CD4-positive, alpha-beta T cell treated with Interleukin-15 for 4 hours (primary cell): ENCODE measurements around the gene PLCB4.

Experiments
- DNase-seq: peaks from one replicate; pipeline ENCODE4 v3.0.0-alpha.2; 2020; ENCODE audit warnings: low spot score

The PLCB4 gene

DNA sequence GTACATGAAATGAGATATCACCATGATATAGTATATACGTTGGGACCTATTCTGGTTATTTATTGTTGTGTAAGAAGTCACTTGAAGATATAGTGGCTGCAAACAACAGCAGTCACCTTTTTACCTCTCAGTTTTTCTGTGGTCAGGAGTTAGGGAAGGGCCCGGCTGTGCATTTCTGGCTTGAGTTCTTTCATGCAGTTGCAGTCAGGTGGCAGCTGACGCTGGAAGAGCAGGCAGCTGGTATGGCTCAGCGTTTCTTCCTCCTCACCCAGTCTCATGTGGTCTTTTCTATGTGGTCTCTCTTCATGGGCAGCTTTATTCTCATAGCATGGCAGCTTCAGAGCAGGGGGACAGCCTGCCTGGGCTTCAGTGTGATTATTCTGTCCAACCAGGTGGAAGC is 154.4 kb downstream of the PLCB4 start:
- DNase-seq: no peak

DNA sequence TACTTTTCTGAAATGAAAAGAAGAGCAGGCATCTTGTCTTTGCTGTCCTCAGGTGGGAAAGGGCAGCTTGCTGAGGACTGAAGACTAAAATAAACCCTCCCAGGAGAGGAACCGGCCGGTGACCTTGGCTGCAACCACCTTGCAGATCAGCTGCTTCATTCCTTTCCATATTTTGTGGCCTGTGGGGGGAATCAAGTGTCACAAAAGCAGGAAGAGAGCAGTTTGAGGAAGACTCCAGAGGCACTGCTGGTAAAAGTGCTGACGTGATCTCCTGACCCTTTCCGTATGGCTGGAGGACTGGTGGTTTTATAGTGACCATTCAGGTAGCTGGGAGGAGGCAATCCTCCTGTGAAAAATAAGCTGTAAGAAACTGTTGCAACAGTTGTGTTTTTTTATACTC is 157.0 kb downstream of the PLCB4 start:
- DNase-seq: no peak

DNA sequence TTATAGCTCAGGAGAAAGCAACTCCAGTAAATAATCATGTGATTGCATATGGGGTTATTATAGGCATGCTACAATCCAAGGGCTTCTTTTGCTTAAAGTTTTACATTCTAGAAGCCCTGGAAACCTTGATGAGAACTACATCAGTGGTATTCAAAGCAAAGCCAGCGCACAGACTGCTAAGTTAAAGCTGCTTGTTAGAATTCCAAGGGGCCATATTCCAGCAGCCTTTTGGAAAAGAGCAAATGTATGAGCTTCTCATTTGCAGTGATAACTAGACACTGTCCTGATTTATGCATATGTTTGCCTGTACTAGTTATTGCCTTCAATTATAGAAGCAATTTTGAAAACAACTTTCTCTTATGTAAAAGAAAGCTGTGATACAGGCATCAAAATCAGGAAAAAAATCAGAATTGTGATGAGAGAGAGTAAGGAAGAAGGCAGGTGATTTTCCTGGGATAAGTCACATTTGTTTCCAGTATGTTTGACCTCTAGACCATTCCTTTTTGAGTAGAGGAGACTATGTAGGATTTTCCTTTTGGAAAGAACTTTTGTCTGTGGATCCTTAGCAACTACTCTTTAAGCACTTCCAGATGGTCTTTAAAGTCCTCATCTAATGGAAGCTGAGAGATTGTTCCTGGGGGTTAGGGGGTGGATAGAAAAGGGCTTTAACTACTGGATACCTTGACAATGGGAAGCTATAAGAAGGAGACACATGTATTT is 159.2 kb downstream of the PLCB4 start:
- DNase-seq: no peak

DNA sequence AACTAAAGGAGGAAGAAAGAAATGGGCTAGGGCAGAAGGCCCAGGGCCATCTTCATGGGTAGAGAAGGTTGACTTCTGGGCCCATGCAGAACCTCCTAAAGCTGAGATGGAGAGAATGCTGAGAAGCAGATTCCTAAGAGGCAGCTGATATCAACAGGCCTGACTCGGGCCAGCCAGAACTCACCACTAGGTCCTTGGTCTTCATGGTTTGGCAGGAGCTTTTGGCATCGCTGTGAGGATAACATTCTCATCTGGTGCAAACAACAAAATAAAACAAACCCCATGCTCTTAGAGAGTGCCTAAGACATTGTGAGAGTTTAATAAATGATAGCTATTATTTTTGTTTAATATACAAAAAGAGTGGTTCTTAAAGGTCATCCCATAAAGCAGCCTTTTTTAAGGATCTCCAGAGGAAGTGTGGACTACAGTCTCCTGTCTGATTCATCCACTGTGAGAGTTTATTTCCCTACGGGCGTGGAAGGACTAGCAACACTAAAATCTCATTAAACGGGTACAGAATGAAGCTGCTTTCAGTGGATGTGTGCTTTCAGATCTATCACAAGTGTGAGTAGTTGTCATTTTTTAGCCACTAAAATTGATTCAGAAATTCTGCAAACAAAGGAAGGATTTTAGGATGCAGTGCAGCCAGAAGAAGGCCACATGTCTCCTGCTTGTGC is 160.0 kb downstream of the PLCB4 start:
- no peak for DNase-seq

DNA sequence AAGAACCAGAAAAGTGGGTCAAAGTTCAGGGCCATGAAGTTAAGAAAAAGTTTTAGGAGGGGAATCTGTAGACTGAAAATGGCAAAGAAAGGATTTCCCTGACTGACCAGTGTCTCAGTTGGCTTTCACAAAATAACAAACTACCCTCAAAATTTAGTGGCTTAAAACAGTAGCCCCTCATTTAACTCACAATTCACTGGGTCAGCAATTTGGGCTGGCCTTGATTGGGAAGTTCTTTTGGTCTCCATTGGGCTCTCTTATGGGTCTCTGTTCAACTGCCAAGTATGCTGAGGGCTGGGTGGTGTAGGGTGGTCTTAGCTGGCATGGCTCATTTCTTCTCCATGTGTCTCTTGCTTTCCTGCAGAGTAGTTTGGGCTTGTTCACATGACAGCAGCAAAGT is 161.5 kb downstream of the PLCB4 start:
- DNase-seq: no peak

DNA sequence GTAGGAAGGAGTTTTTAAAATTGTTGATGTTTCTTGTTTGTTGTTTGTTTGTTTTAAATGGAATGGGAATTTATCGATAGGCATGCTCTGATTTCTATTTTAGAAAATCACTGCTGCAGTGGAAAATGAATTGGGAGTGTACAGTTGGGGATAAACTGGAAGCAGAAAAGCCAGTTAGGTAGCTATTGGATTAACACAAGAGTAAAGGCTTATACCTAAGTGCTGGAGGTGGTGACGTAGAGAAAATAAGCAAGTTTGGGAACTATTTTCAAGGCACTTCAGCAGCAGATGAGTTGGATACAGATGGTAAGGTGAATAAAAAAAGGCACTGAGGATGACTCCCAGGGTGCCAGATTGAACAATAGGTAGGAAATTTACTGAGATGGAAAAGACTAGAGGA is 164.9 kb downstream of the PLCB4 start:
- no peak for DNase-seq

DNA sequence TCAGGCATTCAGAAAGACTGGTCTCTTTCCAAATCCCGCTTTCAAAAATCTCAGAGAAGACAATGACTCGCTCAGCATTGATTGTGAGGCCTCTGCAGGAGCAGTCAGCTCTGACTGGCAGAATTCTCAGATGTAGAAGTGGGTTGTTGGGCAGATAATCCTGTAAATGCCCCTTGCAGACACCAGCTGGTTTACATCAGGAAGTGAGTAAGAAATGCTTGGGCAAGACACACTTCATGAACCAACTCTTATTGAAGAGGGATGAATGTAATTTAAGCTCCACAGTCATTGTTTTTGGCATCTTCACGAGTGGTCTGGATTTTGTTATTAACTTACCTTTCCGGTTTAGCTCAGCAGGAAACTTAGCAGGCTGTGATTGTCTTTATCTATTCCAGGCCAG is 166.6 kb downstream of the PLCB4 start:
- DNase-seq: no peak

DNA sequence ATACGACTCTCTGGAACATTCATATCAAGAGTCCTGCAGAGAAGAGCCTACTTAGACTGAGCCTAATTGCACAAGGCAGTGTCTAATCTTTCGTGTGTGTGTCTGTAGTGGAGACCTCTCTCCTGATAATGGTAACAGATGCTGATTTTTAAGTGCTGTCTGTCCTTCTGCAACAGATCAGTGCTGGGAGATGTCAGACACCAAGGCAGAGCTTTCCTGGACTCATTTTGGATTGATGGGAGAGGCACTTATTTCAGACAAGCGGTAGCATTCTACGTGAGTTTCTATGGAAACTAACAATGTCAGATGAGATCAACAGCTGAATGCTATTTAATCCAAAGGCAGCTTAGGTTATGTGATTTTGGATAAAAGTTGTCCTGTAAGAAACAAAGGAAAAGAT is 167.6 kb downstream of the PLCB4 start:
- DNase-seq: no peak

DNA sequence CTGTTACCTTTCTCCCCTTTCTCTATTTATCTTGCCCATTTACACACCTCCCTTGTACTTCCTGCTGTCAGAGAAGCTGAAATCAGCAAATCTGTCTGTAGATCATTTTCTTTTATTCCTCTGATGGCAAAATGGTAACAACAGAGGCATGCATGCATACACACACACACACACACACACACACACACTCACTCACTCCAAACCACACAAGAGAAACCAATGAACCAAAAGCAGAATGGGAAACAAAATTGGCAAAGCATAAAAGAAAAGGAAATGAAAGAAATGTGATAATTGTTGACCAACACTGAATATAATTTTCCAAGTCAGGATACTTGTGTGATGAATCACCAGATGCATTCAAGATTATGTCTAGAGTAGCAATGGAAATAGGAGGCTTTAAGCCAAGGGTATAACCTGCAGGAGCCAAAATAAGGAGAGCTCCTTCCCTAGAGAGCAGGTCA is 172.4 kb downstream of the PLCB4 start:
- DNase-seq: no peak

DNA sequence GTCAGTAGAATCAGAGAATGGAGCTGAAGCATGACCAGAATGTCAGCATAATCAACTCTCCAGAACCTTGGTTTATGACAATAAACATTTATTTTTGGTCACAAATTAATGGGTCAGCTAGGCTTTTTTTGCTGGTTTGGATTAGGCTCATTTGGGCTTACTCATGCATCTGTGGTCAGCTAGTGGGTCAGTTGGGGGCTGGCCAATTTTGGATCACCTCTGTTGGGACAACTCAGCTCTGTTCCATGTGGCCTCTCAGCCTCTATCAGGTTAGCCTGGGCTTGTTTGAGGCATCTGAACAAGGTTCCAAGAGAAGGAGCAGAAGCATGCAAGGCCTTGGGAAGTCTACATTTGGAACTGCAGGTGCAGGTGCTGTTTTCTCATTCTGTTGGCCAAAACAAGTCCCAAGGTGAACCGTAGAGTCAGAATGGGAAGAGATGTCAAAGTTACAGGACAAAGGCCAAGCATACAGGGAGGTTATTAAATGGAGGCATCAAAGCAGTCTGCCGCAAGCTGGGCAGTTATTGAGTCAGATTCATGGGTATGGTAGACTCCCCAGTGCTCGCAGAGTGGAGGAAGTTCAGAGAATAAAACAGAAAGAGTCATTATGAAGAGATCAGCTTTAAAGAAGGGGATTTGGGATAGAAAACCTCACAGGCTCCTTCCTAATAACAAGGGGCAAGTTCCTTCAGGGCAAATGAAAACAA is 173.0 kb downstream of the PLCB4 start:
- DNase-seq: no peak

DNA sequence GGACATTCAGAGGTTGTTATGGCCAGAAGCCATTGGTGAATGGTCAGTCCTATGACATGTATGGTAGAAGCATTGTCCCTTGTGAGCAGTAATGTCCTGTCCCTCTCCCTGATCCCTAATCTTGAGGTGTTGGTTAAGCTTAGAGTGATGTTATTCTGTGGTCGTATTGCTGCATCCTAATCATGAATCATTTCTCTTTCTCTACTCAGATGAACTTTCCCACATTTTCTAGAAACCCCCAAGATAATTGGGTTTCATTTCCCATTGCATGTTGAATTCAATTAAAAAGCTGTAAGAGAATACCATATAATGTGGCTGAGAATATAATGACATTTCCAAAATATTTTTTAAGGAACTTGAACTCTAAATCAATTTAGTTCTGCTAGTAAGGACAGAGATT is 175.1 kb downstream of the PLCB4 start:
- DNase-seq: no peak

DNA sequence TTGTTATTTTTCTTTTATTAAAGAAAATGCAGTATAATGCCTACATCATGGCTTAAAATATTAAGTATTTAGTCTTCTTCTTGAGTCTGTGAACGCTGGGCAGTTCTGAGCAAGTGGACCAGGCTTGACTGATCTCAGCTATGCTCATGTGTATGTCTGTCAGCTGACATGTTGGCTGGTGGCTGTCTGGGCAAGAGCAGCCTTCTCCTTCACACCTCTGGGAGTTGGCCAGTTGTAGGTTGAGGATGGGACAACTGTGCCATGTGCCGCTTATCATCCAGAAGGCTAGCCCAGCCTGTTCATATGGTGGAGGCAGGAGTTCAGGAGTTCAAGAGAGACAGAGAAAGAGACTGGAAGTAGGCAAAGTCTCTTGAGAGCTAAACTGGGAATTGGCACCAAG is 175.9 kb downstream of the PLCB4 start:
- no peak for DNase-seq

DNA sequence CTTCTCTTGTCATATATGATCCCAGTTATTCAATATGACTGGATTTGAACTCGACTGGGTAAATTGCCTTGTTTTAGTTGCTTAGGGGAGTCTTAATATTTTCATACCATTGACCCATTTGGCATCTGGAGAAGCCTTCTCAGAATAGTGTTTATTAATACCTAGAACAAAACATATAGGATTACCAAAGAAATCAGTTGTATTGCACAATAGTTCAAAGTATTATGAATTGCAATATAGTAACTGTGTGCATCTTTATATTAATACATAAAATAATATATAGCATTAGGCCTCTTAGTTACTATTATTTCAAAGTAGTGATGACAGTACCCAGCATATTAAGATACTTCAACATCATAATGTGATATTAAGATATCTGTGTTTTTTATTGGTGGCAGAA is 177.8 kb downstream of the PLCB4 start:
- no peak for DNase-seq

DNA sequence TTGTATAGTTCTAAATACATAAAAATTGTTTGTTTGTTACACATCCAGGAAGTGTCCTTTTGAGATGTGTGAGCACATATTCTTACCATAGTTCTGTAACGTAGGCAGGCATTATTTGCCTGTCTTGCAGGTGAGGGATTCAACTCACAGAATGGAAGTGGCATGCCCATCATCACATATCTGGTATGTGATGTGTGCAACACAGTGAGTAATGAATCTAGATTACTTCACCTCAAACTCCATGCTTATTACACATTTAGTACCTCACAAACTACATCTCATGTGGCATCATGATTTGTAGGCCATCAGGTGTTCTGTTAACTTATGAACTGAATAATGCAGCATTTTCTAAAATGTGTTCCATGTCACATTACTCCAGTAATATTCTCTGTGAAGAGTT is 181.6 kb downstream of the PLCB4 start:
- DNase-seq: no peak

DNA sequence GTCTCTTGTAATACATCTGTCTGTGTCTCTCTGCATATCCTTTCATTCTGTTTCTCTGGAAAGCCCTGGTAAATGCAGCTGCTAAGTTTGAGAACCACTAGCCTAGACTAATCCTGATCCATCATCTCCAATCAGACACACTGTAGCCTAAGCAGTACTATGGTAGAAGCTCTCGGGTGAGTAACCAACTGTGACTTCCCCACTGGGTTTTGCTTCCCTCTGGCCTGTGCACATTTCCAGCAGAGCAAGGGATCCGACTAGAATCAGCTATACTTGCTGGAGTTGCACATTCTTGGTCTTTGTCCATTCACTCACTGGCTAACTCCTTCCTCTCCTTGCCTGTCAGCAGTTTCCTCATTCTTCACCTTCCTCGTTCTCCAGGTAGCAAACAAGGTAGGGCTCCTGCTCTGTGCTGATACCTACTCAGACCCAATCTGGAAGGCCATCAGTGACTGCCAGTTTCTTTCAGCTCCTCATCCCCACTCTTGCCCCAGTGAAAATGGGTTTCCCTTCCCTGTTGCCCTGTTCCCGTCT is 184.2 kb downstream of the PLCB4 start:
- no peak for DNase-seq

DNA sequence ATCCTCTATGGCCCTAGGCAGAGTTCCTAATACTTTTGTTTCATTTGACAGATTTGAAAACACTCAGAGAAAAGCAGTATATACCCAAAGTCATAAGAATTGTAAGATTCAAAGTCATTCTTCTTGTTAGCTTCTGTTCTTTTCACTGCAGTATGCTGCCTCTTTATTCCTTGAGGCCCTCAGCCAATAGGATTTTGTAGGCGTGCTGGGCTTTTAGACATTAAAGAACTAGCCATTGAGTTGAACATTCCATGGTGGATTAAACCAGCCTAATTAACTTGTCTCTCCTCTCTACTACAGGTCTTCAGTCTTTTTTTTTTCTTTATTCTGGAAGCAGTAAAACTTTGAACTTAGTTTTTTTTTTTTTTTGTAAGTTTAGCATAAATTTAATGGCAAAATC is 186.3 kb downstream of the PLCB4 start:
- DNase-seq: no peak

DNA sequence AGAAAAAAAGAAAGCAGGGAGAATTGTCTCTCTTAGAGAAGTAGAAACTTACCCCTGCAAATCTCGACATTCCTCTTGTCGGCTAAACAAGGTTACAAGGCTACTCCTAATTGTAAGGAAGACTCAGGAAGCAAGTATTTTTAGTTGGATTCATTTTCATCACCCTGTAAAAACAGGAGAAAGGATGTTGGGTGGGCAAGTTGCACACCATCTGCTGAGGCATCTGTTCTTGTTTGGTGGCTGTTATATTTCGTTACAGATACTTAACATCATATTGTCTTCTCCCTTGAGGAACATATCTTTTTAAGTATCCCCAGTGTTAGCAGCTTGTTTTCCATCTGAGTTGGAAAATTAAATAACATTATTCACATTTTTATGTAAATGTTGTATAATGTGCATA is 187.5 kb downstream of the PLCB4 start:
- DNase-seq: no peak

DNA sequence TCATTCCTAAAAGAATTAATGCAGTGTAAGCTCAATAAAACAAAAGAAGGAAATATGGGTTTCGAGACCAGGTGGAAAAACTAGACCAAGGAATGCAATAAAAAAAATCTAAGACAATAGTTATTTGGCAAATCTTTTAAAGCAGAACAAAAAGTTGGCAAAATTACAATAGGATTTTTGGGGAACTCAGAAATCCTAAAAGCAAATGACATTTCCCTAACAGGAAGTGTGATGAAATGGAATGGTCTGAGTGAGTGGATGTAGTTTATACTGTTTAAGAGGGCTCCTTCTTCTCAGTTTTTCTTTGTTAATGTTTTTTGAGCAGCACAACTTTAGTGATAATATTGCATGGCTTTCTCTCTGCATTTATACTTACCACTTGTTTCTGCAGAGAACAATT is 190.0 kb downstream of the PLCB4 start:
- DNase-seq: no peak

DNA sequence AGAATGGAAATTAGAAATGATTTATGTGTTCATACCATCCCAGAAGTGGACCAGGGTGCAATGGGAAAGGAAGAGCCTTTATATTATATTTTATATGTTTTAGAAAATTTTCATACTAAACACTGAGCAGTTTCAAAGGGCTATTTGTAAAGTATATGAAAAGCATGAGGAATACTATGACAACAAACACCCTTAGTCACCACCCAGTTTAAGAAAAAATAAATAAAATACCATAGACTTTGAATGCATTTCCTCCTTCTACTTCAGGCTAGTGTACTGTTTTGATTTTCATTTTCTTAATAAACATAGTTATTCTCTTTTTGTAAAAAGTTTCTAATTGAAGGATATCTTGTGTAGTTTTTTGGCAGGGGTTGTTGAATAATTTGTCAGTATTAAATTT is 191.1 kb downstream of the PLCB4 start:
- DNase-seq: no peak

DNA sequence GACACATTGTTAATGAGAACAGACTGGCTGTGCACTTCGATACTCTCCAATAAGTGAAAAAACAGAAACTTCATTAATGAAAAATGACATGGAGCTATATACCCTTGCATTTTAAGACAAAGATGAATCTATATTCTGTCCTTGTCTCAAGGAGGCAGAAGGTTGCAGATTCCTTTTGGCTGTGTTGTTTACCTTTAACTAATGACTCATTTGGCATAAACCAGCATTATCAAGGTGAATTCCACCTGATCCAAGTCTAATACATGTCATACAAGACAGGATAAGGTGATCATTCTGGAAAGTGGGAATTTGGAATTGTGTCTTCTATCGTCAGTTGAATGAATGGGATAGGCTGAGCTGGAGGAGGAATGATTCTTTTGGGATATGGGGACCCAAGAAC is 192.9 kb downstream of the PLCB4 start:
- DNase-seq: no peak

DNA sequence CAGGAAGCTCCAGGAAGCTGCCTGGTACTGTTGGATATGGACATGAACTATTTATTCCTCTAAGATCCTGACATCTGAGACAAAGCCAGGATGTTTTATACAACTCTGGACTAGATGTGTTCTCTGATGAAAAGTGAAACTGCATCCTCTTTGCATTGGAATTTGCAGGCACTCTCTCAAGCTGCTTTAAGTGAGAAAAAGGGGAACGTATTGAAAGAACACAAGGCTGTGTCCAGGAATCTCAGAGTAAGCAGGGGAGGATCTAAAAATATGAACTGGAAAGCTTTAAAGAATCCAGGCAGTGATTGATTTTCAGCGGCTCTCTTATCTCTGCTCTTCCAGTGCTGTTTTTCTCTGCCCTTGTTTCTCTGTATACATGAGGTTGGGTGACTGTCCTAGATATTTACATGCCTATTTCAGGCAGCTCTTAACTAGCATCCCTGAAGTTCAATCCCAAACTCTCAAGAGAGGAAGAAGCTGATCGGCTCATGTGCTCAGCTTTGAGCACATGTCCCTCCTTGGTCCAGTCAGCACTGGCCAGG is 193.8 kb downstream of the PLCB4 start:
- no peak for DNase-seq

DNA sequence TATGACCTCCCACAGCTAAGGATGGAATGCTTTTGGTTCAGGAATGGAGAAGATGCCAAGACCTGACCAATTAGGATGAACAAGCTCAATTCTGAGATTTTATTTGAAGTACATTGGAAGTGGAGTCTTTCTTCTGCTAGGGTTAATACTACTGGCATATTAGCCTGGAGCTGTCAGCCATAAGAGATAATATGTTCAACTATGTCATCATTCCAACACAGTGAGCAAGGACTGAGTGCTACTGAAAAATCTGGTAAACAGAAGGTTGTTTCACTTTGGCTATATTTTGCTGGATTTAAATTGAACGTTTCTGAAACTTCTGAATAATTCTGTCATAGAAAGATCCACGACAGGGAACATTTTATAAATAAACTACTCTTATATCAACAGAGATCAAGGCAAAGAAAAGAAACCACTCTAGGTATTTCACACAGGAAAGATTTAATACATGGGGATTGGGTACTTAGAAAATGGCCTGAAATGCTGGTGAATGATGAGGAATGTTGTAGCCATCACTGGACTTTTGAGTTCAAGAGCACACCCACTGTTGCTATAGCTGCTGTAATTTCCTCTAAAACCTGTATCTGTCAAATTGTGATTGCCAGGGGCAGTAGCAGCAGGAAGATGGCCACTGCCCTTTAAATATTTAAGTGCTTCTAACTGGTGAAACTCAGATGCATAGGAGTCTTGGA is 200.5 kb downstream of the PLCB4 start:
- DNase-seq: no peak
